ENCODE data around the gene MXD3. TPM values are rescaled to one million over a fixed set of nuclear protein-coding genes. Genes with fewer than 3 reads are reported as not detected.

MXD3 gene
- total RNA-seq, 1 experiment from 2014 or later: 121 TPM

GRCh38 chr5:177320879-177321278, 9.2 kb upstream of the MXD3 start:
- H3K4me1 ChIP-seq (replicated peaks): peaks cover 3% of the 10 kb centered on the region
- peaks cover 28% of the 10 kb centered on the region for H3K36me3 ChIP-seq
- H3K9me3 ChIP-seq (replicated peaks): peaks cover 3% of the 10 kb centered on the region; the same call in 1 of the 2 replicates
- H3K27ac ChIP-seq: no peak overlapping the region
- DNase-seq (ENCODE audit: low read depth in 1 of 2, low spot score in 2 of 2): no peak
- no peaks in the 10 kb centered on the region for H3K27me3 ChIP-seq (replicated peaks)
- H3K4me3 ChIP-seq: no peak overlapping the region

GRCh38 chr5:177319913-177320588, 8.4 kb upstream of the MXD3 start:
- Histone ChIP-seq H3K27ac (no peak overlapping the region), H3K9me3 (replicated peaks) (peaks cover 3% of the 10 kb centered on the region; the same call in 1 of the 2 replicates), H3K4me3 (no peak overlapping the region), H3K27me3 (replicated peaks) (no peaks in the 10 kb centered on the region), H3K4me1 (replicated peaks) (no peaks in the 10 kb centered on the region), H3K36me3 (peaks cover 21% of the 10 kb centered on the region)
- no peak for DNase-seq (ENCODE audit: low read depth in 1 of 2, low spot score in 2 of 2)

- Histone ChIP-seq H3K4me1 (replicated peaks) (peaks cover 7% of the 10 kb centered on the region), H3K4me3 (no peak overlapping the region)
- DNase-seq (ENCODE audit: low read depth in 1 of 2, low spot score in 2 of 2): peak; percentile 63 to 79
These were observed 6.3 kb upstream of the MXD3 start for GRCh38 chr5:177317959-177318377.

GRCh38 chr5:177316005-177316404, 4.3 kb upstream of the MXD3 start:
- H3K4me3 ChIP-seq: no peak overlapping the region
- no peak for DNase-seq (ENCODE audit: low read depth in 1 of 2, low spot score in 2 of 2)
- no peak overlapping the region for H3K27ac ChIP-seq
- H3K4me1 ChIP-seq (replicated peaks): peaks cover 14% of the 10 kb centered on the region
- no peaks in the 10 kb centered on the region for H3K27me3 ChIP-seq (replicated peaks)
- peaks cover 3% of the 10 kb centered on the region; the same call in 1 of the 2 replicates for H3K9me3 ChIP-seq (replicated peaks)
- peaks cover 19% of the 10 kb centered on the region for H3K36me3 ChIP-seq

More at GRCh38 chr5:177317959-177318377, 6.3 kb upstream of the MXD3 start:
- peaks cover 3% of the 10 kb centered on the region; the same call in 1 of the 2 replicates for H3K9me3 ChIP-seq (replicated peaks)
- no peak overlapping the region for H3K27ac ChIP-seq
- no peaks in the 10 kb centered on the region for H3K27me3 ChIP-seq (replicated peaks)
- peaks cover 15% of the 10 kb centered on the region for H3K36me3 ChIP-seq

- DNase-seq (ENCODE audit: low read depth in 1 of 2, low spot score in 2 of 2): no peak
- no peaks in the 10 kb centered on the region for H3K27me3 ChIP-seq (replicated peaks)
- H3K36me3 ChIP-seq: peaks cover 19% of the 10 kb centered on the region
- H3K27ac ChIP-seq: no peak overlapping the region
- H3K9me3 ChIP-seq (replicated peaks): peaks cover 3% of the 10 kb centered on the region; the same call in 1 of the 2 replicates
- H3K4me1 ChIP-seq (replicated peaks): peaks cover 20% of the 10 kb centered on the region
- H3K4me3 ChIP-seq: no peak overlapping the region
These were observed 3.7 kb upstream of the MXD3 start for GRCh38 chr5:177315411-177315810.

- H3K27ac ChIP-seq: no peak overlapping the region
- H3K4me3 ChIP-seq: no peak overlapping the region
- no peak for DNase-seq (ENCODE audit: low read depth in 1 of 2, low spot score in 2 of 2)
- peaks cover 3% of the 10 kb centered on the region; the same call in 1 of the 2 replicates for H3K9me3 ChIP-seq (replicated peaks)
- H3K27me3 ChIP-seq (replicated peaks): no peaks in the 10 kb centered on the region
- peaks cover 27% of the 10 kb centered on the region for H3K4me1 ChIP-seq (replicated peaks)
- H3K36me3 ChIP-seq: peaks cover 23% of the 10 kb centered on the region
These were observed 3.0 kb upstream of the MXD3 start for GRCh38 chr5:177314376-177315342.

GRCh38 chr5:177313561-177314259, 2.0 kb upstream of the MXD3 start:
- no peak overlapping the region for H3K4me3 ChIP-seq
- no peaks in the 10 kb centered on the region for H3K9me3 ChIP-seq (replicated peaks)
- no peaks in the 10 kb centered on the region for H3K27me3 ChIP-seq (replicated peaks)
- DNase-seq (ENCODE audit: low read depth in 1 of 2, low spot score in 2 of 2): no peak
- peaks cover 32% of the 10 kb centered on the region for H3K4me1 ChIP-seq (replicated peaks)
- peaks cover 33% of the 10 kb centered on the region for H3K36me3 ChIP-seq
- no peak overlapping the region for H3K27ac ChIP-seq

GRCh38 chr5:177312649-177313181, 1.0 kb upstream of the MXD3 start:
- H3K27ac ChIP-seq: peak overlapping the region; percentile 86
- peaks cover 32% of the 10 kb centered on the region for H3K4me1 ChIP-seq (replicated peaks)
- H3K4me3 ChIP-seq: peak overlapping the region; percentile 71
- DNase-seq (ENCODE audit: low read depth in 1 of 2, low spot score in 2 of 2): peak in 1 of 2 experiments; percentile 73
- no peaks in the 10 kb centered on the region for H3K27me3 ChIP-seq (replicated peaks)
- peaks cover 43% of the 10 kb centered on the region for H3K36me3 ChIP-seq
- H3K9me3 ChIP-seq (replicated peaks): no peaks in the 10 kb centered on the region

GRCh38 chr5:177311392-177311722, 341 bp downstream of the MXD3 start:
- peak; percentile 60 to 79 for DNase-seq (ENCODE audit: low read depth in 1 of 2, low spot score in 2 of 2)
- Histone ChIP-seq H3K27ac (peak overlapping the region; percentile 86), H3K4me1 (replicated peaks) (peaks cover 32% of the 10 kb centered on the region)

GRCh38 chr5:177310757-177311391, 824 bp downstream of the MXD3 start:
- no peaks in the 10 kb centered on the region for H3K9me3 ChIP-seq (replicated peaks)
- H3K27ac ChIP-seq: no peak overlapping the region
- H3K36me3 ChIP-seq: peaks cover 54% of the 10 kb centered on the region
- H3K4me3 ChIP-seq: peak overlapping the region; percentile 71
- H3K27me3 ChIP-seq (replicated peaks): no peaks in the 10 kb centered on the region
- H3K4me1 ChIP-seq (replicated peaks): peaks cover 32% of the 10 kb centered on the region
- DNase-seq (ENCODE audit: low read depth in 1 of 2, low spot score in 2 of 2): peak; percentile 51 to 58

More at GRCh38 chr5:177311392-177311722, 341 bp downstream of the MXD3 start:
- peaks cover 49% of the 10 kb centered on the region for H3K36me3 ChIP-seq
- H3K27me3 ChIP-seq (replicated peaks): no peaks in the 10 kb centered on the region
- no peaks in the 10 kb centered on the region for H3K9me3 ChIP-seq (replicated peaks)
- peak overlapping the region; percentile 71 for H3K4me3 ChIP-seq

- DNase-seq (ENCODE audit: low read depth in 1 of 2, low spot score in 2 of 2): peak in 1 of 2 experiments; percentile 49
- Histone ChIP-seq H3K27ac (no peak overlapping the region), H3K4me3 (peak overlapping the region; percentile 71), H3K27me3 (replicated peaks) (no peaks in the 10 kb centered on the region), H3K4me1 (replicated peaks) (peaks cover 37% of the 10 kb centered on the region), H3K36me3 (peaks cover 60% of the 10 kb centered on the region), H3K9me3 (replicated peaks) (no peaks in the 10 kb centered on the region)
These were observed 1.4 kb downstream of the MXD3 start for GRCh38 chr5:177310332-177310731.

- Histone ChIP-seq H3K27ac (no peak overlapping the region), H3K4me3 (peak overlapping the region; percentile 71; the same call in 1 of the 2 replicates), H3K36me3 (peaks cover 67% of the 10 kb centered on the region), H3K9me3 (replicated peaks) (no peaks in the 10 kb centered on the region), H3K4me1 (replicated peaks) (peaks cover 43% of the 10 kb centered on the region), H3K27me3 (replicated peaks) (no peaks in the 10 kb centered on the region)
- DNase-seq (ENCODE audit: low read depth in 1 of 2, low spot score in 2 of 2): peak; percentile 74 to 83
These were observed 2.1 kb downstream of the MXD3 start for GRCh38 chr5:177309351-177310191.

Measured in SJSA1 (cell line).